GM18505 (cell line): ENCODE results near the gene GSTM2.

Experiments
- ATAC-seq: cut with Tn5 transposase; IDR thresholded peaks from one replicate; pipeline ENCODE4 v1.9.1; 2021; ENCODE audit not compliant: unreplicated experiment
- POLR2A ChIP-seq: IDR thresholded peaks from 4 replicates; pipeline ENCODE4 v1.6.1; 2011; ENCODE audit warnings: borderline replicate concordance; ENCODE audit not compliant: insufficient read depth, insufficient read length; ENCODE audit errors: extremely low read depth

Gene GSTM2

DNA sequence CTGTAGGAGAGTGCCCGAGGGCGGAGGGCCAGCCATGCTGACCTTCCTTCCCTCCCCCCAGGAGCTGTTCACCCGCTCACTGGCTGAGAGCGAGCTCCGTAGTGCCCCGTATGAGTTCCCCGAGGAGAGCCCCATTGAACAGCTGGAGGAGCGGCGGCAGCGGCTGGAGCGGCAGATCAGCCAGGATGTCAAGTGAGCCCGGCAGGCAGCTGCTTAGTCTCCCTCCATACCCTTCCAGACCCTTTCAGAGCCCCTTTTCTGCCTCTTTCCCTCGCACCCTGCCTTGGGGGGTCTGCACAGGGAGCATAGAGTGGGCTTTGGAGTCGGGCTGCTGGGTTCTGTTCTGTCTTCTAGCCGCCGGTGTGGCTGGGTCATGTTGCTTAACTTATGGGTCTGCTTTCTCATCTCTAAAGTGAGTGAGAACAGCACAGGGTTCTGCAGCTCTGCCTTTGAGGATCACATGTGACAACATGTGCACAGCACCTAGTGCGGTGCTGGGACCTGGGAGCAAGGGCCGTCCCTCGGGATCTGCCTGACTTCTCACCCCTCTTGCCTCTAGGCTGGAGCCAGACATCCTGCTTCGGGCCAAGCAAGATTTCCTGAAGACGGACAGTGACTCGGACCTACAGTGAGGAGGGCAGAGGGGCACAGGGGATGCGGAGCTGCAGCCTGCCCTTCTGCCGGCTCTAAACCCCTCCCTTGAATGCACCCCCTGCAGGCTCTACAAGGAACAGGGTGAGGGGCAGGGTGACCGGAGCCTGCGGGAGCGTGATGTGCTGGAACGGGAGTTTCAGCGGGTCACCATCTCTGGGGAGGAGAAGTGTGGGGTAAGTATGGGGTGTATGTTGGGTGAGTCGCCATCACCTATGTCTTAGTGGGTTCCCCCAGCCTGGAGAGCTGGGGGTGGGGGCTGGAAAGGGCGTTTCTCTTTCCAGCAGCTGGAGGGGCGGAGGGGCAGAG lies 42.0 kb upstream of the GSTM2 start:
- ATAC-seq, result no peak
- TF ChIP-seq POLR2A, result no peak

DNA sequence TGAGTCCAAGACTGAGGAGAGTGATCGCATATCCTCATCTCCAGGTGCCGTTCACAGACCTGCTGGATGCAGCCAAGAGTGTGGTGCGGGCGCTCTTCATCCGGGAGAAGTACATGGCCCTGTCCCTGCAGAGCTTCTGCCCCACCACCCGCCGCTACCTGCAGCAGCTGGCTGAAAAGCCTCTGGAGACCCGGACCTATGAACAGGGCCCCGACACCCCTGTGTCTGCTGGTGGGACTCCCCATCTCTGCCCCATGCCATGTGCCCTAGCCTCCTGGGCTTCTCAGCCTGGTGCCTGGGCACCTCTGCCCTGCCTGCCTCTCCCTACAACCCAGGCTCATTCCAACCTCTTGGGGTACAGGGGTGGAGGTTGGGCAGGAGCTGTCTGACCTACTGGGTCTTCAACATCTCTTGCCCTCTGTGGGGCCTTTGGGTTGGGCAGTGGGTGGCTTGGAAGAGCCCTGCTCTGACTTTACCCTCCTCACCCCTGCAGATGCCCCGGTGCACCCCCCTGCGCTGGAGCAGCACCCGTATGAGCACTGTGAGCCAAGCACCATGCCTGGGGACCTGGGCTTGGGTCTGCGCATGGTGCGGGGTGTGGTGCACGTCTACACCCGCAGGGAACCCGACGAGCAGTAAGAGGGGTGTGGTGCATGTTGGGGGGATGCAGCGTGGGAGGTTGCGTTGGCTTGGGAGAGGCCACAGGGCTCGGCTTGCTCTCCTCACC lies 41.0 kb upstream of the GSTM2 start:
- no peak for ATAC-seq
- no peak for TF ChIP-seq POLR2A

DNA sequence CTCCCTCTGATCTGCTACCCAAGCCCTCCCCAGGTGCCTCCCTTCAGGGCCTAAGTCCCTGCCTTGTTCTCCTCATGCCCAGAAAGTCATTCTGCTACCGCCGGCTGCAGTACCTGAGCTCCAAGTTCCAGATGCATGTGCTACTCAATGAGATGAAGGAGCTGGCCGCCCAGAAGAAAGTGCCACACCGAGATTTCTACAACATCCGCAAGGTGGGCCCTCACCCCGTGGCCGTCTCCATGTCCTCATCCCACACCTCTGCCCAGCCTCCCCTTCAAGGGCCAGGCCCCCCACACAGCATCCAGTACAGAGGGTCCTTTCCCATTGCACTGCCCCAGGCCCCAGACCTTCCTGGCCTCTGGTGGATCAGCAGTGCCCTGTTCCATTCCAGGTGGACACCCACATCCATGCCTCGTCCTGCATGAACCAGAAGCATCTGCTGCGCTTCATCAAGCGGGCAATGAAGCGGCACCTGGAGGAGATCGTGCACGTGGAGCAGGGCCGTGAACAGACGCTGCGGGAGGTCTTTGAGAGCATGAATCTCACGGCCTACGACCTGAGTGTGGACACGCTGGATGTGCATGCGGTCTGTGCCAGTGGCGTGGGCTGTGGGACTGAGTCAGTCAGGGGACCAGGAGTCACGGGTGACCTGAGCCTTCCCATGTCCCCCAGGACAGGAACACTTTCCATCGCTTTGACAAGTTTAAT lies 40.0 kb upstream of the GSTM2 start:
- TF ChIP-seq POLR2A, result no peak
- ATAC-seq, result no peak

DNA sequence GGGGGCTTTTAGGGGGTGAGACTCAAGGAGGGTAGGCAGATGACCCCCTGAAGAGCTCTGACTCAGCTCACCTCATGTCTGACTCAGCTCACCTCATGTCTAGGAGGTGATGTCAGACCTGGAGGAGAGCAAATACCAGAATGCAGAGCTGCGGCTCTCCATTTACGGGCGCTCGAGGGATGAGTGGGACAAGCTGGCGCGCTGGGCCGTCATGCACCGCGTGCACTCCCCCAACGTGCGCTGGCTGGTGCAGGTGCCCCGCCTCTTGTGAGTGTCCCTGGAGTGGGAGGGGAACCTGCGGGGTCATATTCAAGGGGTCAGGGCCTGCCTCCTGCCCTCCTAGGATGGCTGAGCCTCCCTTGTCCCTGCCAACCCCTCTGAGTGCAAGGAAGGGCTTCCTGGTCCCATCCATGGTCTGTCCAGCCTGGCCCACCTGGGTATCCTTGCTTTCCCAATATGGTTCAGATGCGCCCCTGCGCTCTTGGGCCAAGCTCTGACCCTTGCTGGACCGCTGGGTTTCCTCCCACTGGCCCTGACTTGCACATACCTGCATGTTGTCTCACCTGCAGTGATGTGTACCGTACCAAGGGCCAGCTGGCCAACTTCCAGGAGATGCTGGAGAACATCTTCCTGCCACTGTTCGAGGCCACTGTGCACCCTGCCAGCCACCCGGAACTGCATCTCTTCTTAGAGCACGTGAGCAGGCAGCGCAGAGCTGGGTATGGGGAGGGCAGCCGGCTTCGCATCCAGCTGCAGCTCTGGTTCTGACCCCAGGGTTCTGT lies 39.1 kb upstream of the GSTM2 start:
- TF ChIP-seq POLR2A, result no peak

DNA sequence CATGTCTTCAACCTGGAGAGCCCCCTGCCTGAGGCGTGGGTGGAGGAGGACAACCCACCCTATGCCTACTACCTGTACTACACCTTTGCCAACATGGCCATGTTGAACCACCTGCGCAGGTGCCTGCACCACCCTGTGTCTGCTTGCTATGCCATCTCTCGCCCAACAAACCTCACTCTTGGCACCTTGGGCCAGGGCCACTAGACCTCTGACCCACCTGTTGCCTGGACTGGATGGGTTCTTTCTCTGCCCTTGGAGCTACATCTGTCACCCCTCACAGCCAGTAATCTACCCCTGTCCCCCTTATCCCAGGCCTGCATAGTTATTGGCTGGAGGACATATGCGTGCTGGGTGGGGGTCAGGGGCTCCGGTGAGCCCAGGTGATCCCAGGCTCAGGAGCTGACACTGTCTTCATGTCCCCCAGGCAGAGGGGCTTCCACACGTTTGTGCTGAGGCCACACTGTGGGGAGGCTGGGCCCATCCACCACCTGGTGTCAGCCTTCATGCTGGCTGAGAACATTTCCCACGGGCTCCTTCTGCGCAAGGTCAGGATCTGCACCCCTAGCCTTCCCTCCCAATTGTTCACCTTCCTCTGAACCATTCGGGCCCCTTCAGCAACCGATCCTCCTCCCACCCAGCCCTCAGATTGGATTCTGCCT lies 38.4 kb upstream of the GSTM2 start:
- no peak for TF ChIP-seq POLR2A
- no peak for ATAC-seq

More for the DNA sequence above, 39.1 kb upstream of the GSTM2 start:
- no peak for ATAC-seq

DNA sequence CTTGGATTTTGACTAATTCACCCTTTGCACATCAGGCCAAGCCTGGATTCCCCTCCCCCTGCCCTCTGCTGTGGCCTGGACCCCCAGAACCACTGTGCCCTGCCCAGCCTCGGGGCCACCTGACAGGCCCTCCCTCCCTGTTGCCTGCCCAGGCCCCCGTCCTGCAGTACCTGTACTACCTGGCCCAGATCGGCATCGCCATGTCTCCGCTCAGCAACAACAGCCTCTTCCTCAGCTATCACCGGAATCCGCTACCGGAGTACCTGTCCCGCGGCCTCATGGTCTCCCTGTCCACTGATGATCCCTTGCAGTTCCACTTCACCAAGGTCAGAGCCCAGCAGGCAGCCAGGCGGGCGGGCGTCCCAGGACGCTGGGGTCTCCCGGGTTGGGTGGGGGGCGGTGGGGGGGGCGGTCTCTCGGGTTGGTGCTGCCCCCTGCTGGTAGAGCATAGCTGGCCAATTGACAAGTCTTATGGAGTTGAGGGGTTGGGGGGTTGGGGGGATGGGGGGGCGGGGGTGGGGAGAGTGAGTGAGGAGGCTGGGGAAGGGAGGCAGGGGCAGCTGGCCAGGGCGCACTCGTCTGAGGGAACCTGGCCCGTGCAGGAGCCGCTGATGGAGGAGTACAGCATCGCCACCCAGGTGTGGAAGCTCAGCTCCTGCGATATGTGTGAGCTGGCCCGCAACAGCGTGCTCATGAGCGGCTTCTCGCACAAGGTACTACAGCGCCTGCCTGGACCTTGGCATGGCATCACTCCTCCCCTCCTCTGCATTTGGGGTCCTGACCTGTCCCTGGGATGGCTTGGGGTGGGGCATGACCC lies 37.6 kb upstream of the GSTM2 start:
- no peak for ATAC-seq

DNA sequence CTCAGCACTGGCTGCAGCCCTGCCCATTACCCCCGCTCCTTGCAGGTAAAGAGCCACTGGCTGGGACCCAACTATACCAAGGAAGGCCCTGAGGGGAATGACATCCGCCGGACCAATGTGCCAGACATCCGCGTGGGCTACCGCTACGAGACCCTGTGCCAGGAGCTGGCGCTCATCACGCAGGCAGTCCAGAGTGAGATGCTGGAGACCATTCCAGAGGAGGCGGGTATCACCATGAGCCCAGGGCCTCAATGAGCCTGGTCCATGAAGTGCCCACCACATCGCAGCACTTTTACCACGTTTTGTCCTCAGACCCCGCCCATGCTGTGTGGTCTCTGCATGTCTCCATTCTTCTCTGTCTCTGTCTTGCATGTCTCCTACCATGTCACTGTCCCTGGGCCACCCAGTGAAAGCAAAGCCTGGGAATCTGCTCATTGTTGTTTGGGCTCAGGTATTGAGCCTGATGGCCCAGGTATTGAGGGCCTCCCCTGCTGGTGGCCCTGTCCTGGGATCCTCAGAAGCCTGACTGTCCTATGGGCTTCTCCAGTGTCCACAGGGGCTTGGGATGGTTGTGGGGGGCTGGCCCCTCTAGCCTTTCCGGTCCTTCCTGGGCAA lies 36.9 kb upstream of the GSTM2 start:
- ATAC-seq, result no peak
- no peak for TF ChIP-seq POLR2A

More for the DNA sequence above, 37.6 kb upstream of the GSTM2 start:
- TF ChIP-seq POLR2A, result no peak

DNA sequence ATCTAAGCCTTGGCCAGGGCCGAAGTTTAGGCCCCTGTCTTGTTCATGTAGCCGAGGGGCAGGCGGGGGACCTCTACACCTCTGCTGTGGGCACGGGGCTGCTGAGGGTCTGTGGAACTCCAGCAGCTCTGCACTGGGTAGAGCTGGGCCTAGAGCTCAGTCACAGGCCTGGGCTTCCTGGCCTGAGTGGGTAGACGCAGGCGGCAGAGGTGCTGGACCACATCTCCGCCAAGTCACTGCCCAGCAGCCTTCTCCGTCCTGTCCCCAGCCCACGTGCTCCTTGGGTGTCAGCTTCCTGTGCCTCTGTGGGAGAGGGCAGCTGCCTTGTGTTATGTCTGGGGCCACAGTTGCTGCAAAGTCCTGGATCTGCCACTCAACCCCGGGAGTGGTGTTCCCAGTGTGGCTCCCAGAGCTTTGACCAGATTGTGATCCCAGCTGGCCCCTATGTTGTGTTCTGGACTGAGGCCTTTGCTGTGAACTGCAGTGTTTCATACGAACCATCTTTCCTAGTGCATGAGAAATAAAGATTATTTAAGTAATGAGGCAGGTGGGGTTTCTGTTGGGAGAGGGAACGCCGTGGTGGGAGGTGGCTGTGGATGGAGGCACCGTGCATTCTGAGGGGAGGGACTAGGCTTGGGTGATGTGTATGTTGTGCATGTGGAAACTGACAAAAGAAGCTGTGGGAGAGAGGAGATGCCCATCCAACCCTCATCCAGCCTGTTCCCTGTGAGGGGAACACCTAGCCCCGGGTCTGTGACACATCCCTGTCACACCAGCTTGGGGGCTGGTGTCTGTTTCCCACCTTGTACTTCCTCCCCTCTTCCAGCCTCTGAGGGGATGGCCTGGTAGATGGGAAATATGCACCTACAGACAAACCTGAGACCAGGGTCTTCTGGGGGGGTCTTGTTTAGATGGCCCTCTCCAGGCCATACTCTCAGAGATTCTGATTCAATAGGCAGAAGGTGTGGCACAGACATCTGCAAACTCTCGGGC lies 36.0 kb upstream of the GSTM2 start:
- TF ChIP-seq POLR2A, result no peak

DNA sequence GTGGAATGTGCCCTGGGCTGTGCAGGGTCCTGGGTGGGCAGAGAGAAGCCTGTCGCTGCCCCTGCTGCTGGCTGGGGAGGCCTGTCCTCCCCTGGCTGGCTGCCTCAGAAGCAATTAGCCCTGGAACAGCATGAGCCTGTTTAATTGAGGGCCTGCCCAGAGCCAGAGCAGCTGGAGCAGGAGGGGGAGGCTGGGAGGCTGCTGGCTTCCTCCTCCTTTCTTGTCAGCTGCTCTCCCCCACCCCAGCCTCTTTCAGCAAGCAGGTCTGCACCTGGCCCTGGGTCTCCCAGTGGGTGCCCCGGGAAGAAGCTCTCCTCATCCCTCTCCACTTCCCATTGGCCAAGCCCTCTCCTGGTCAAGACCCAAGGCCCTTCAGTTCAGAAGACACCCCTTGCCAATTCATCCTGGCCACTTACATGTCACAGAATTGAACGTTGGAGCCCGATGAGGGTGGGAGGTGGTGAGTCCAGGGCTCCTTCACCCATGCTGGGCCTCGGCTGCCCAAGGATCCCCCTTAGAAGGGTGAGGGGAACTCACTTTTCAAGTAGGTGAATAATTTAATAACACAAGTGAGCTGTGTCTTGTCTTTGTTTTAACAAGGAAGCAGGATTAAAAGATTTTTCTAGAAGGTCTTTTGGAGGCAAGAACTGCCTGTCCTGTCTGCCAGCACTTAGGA lies 35.0 kb upstream of the GSTM2 start:
- no peak for TF ChIP-seq POLR2A
- ATAC-seq, result no peak

More for the DNA sequence above, 36.0 kb upstream of the GSTM2 start:
- no peak for ATAC-seq
